Measurements from ENCODE around the gene NDUFA1.

Gene NDUFA1

GRCh38 chrX:119895843-119896326 lies 24.3 kb downstream of the NDUFA1 start, which contains the start of gene AKAP14:
TSS of gene AKAP14 (plus strand) at chrX:119895893. CDS start at chrX:119903224, 7,331 bp downstream.
- no peaks in the 10 kb centered on the region for H3K79me2 ChIP-seq (ENCODE audit: insufficient read depth, low read length)
- no peak within 1 kb of the TSS for H3K4me2 ChIP-seq (ENCODE audit: low read length)
- TF ChIP-seq CTCF (IDR thresholded peaks at IDR 0.05; ENCODE audit: low read length) (no peak), EZH2 (IDR thresholded peaks at IDR 0.05; ENCODE audit: borderline replicate concordance, low read length) (no peak)

GRCh38 chrX:119899125-119899524 lies 27.5 kb downstream of the NDUFA1 start:
- no peak overlapping the region for H3K4me3 ChIP-seq (ENCODE audit: low read depth, low read length, poor library complexity, severe bottlenecking)

More at GRCh38 chrX:119895843-119896326, 24.3 kb downstream of the NDUFA1 start, which contains the start of gene AKAP14:
- no peaks in the 10 kb centered on the region for H3K27me3 ChIP-seq (ENCODE audit: insufficient read depth, low read length)
- no peaks in the 10 kb centered on the region for H3K9me2 ChIP-seq (ENCODE audit: low read depth, low read length)
- H3K9me3 ChIP-seq (ENCODE audit: low read length) = no peaks in the 10 kb centered on the region
- H3K27ac ChIP-seq (ENCODE audit: low read depth, low read length, poor library complexity, severe bottlenecking) = no peak within 1 kb of the TSS
- H3K36me3 ChIP-seq (ENCODE audit: insufficient read depth, low read length) = no peaks in the 10 kb centered on the region
- no peaks in the 10 kb centered on the region for H4K20me1 ChIP-seq (ENCODE audit: insufficient read depth, low read length)
- no peak within 1 kb of the TSS for H3K4me3 ChIP-seq (ENCODE audit: low read depth, low read length, poor library complexity, severe bottlenecking)
- no peaks in the 10 kb centered on the region for H3K4me1 ChIP-seq (ENCODE audit: insufficient read depth, low read length, severe bottlenecking)
- no peak within 1 kb of the TSS for H3K9ac ChIP-seq (ENCODE audit: low read length)
- no peaks in the 10 kb centered on the region for H3F3A ChIP-seq (ENCODE audit: insufficient read depth, low read length)
- H2AFZ ChIP-seq (ENCODE audit: low read length) = no peak within 1 kb of the TSS

GRCh38 chrX:119900976-119901375 lies 29.3 kb downstream of the NDUFA1 start:
- no peaks in the 10 kb centered on the region for H3K79me2 ChIP-seq (ENCODE audit: insufficient read depth, low read length)
- H3K9ac ChIP-seq (ENCODE audit: low read length) = no peak overlapping the region
- no peaks in the 10 kb centered on the region for H4K20me1 ChIP-seq (ENCODE audit: insufficient read depth, low read length)
- no peaks in the 10 kb centered on the region for H3K9me2 ChIP-seq (ENCODE audit: low read depth, low read length)
- H2AFZ ChIP-seq (ENCODE audit: low read length) = no peak overlapping the region
- no peaks in the 10 kb centered on the region for H3K4me1 ChIP-seq (ENCODE audit: insufficient read depth, low read length, severe bottlenecking)
- no peak for TF ChIP-seq EZH2 (IDR thresholded peaks at IDR 0.05; ENCODE audit: borderline replicate concordance, low read length)
- TF ChIP-seq CTCF (IDR thresholded peaks at IDR 0.05; ENCODE audit: low read length) = no peak
- H3K27ac ChIP-seq (ENCODE audit: low read depth, low read length, poor library complexity, severe bottlenecking) = no peak overlapping the region
- H3K9me3 ChIP-seq (ENCODE audit: low read length) = no peaks in the 10 kb centered on the region
- H3F3A ChIP-seq (ENCODE audit: insufficient read depth, low read length) = no peaks in the 10 kb centered on the region
- H3K4me3 ChIP-seq (ENCODE audit: low read depth, low read length, poor library complexity, severe bottlenecking) = no peak overlapping the region
- no peak overlapping the region for H3K4me2 ChIP-seq (ENCODE audit: low read length)
- no peaks in the 10 kb centered on the region for H3K36me3 ChIP-seq (ENCODE audit: insufficient read depth, low read length)
- no peaks in the 10 kb centered on the region for H3K27me3 ChIP-seq (ENCODE audit: insufficient read depth, low read length)

More at GRCh38 chrX:119899125-119899524, 27.5 kb downstream of the NDUFA1 start:
- Histone ChIP-seq H3K4me2 (ENCODE audit: low read length) (no peak overlapping the region), H3K79me2 (ENCODE audit: insufficient read depth, low read length) (no peaks in the 10 kb centered on the region), H3K9me2 (ENCODE audit: low read depth, low read length) (no peaks in the 10 kb centered on the region), H2AFZ (ENCODE audit: low read length) (no peak overlapping the region), H4K20me1 (ENCODE audit: insufficient read depth, low read length) (no peaks in the 10 kb centered on the region), H3K4me1 (ENCODE audit: insufficient read depth, low read length, severe bottlenecking) (no peaks in the 10 kb centered on the region), H3K36me3 (ENCODE audit: insufficient read depth, low read length) (no peaks in the 10 kb centered on the region), H3K27ac (ENCODE audit: low read depth, low read length, poor library complexity, severe bottlenecking) (no peak overlapping the region), H3F3A (ENCODE audit: insufficient read depth, low read length) (no peaks in the 10 kb centered on the region), H3K27me3 (ENCODE audit: insufficient read depth, low read length) (no peaks in the 10 kb centered on the region), H3K9ac (ENCODE audit: low read length) (no peak overlapping the region), H3K9me3 (ENCODE audit: low read length) (no peaks in the 10 kb centered on the region)
- TF ChIP-seq CTCF (IDR thresholded peaks at IDR 0.05; ENCODE audit: low read length) = no peak
- no peak for TF ChIP-seq EZH2 (IDR thresholded peaks at IDR 0.05; ENCODE audit: borderline replicate concordance, low read length)
